SW480 (cell line): ENCODE results near the gene STARD5.

Experiments used
- DNase-seq: peaks from one replicate; pipeline ENCODE4 v3.0.0-alpha.2; 2016; ENCODE audit warnings: low spot score

Gene STARD5

DNA sequence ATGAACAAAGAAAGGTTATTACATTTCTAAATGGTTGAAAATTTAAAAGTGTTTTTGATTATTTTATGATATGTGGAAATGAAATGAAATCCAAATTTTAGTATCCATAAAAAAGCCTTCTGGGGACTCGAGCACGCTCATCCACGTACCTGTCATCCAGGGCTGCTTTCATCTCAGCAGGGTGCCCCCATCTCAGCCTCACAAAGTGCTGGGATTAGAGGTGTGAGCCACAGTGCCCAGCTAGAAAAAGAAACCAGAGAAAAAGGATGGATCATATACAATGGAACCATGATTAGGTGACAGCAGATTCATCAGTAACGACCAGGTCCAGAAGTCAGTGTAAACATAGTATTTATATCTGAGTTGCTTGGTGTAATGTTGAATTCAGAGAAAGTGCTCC lies 49.7 kb downstream of the STARD5 start:
- DNase-seq = no peak

DNA sequence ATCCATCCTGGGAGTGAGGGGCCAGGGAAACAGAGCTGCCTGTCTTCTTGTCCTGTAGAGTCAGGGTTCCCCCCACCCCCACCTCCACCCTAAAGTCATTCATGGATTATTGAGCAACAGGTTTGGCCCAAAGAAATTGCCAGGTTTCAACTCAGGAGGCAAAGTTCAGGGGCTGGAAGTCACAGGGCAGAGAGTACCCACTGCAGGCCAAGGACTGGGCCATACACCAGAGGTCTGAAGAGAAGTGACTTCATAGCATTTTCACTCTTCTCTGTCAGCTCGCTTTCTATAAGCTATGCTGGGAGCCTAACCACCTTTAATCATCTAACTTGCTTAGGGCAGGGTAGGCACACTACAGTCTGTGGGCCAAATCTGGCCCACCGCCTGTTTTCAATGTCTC lies 50.1 kb downstream of the STARD5 start:
- no peak for DNase-seq

DNA sequence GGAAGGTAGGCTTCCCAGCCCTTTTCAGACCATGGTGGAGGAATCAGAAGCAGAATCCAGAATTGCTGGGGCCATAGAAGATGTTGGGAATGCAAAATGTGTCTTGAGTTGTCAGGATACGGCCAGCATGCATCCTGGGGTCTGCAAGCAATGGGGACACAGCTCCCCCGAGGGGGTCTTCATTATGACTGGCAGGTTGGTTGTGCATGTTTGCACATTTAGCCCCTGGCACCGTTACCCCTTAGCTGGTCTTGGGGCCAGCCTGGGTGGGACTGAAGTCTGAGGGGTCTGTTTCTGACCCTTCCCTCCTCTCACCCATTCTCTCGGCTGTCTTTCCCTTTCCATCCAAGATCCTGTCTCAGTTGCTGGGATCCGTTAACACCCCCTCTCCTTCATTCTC lies 50.7 kb downstream of the STARD5 start:
- DNase-seq = no peak

DNA sequence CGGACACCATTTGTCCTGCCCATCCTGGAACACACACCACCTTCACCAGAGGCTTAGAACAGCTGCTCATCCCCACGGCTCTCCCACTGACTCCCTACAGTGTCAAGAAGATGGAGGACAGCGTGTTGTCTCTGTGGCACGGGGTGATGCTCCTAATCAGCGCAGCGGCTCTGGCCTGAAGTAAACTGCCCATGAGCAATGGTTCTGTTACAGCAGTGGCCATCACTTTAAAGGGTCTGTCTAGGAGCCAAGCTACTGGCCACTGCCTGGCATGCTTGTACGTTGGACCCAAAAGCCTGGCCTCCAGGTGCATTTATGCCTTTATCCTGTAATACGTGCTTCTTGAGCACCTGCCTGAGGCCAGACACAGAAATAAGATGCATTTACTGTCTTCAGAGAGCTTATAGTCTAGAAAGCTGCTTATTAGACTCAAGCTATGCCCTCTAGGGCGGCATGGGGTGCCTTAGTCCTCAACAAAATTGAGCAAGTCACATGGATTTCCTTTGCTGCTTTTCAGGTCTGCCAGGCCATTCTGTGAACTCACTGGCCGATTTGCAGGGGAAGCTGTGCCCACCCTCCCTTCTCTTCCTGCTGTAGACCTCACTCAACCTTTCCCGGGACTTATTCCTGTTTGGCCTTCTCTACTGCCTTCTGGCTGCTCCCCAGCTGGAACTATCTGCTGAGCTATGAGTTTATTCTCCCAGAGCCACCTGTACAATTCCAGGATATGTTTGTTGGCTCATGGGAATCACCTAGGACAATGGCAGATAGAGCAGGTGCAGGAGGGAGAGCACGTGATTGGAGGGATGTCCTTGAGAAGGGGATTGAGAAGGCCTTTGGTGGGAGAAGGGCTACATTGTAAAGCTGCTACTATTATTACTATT lies 51.9 kb downstream of the STARD5 start:
- DNase-seq = no peak

DNA sequence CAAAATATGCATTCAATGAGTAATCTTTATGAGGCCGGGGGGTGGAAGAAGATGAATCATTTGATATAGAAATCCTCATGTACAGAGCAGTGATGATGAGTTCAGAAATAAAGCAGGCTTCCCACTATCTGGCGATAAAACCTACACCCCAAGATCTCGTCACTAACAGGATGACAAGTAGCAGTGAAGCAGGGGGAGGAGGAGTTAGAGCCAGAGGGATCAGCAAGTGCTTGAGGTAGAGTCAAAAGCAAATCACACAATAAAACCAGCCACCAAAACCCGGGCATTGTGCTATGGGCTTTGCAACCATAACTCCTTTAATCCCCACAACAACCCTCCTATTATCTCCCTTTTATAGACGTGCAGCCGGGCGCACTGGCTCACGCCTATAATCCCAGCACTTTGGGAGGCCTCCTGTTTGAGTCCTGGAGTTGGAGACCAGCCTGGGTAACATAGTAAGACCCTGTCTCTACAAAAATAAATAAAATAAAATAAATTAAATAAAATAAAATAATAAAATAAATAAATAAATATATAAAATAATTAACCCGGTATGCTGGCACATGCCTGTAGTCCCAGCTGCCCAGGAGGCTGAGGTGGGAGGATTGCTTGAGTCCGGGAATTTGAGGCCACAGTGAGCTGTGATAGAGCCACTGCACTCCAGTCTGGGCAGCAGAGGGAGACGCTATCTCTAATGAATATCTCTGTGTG lies 53.0 kb downstream of the STARD5 start:
- DNase-seq = no peak

DNA sequence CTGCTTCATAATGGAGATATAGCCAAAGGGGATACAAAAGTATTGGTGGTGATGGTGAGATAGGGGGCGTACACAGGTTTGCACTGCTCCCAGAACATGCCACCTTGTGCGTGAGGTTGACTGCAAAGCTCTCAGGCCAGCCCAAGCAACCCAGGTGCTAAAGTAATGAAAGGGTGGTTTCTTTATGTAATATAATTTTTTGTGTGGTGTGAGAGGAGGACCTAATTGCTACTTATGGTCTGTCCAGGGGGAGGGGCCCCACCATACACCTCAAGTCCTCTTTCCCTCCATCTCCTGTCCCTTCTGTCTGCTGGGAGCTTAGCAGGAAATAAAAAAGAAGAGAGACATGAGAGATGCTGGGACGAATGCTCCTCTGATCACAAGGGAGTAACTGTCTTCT lies 53.8 kb downstream of the STARD5 start:
- DNase-seq = no peak

DNA sequence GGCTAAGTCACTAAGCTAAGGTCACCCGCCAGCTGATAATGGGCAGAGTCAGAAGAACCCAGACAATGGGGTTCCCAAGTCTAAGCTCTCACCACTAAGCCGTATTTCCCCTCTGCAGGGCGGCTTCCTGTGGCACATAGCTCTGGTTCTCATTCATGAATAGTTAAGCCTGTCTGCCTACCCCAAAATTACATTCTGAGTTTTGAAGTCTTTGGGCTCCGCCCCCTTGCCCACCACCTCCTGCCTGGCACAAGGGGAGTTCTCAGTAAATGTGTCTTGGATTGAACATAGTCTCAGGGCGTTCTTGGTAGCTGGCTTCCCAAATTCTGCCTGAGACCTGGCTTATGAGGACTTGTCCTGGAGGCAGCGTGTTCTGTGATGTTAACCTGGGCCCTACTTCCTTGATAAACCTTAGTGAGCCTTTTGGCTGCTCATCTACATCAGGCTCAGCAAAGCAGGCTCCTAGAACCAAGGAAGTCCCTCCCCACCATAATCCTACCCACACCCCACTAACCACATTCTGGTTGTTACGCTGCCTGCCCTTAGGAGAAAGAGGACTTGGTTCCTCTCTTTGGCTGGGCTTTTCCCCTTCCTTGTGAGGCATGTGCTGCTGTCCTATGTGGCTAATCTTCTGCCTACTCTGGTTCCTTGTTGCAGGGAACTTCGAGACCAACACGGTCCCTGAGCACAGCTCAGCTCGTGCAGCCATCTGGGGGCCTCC lies 54.9 kb downstream of the STARD5 start:
- no peak for DNase-seq

DNA sequence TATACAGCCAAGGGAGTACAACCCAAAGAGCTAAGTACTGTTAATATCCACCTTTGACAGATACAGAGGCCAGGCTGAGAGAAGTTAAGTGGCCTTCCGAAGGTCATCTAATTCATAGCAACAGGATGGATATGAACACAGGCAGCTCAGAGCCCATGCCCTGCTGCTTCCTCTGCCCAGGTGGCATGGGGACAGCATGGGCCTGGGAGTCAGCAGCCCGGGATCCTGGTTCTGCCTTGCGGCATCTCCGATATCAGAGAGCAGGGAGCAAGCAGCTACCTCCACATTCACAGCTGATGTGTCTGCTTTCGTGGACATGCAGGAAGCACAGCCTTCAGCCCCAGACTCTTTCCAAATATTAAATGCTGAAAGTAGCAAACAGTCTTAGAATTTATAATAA lies 55.6 kb downstream of the STARD5 start:
- DNase-seq = no peak

DNA sequence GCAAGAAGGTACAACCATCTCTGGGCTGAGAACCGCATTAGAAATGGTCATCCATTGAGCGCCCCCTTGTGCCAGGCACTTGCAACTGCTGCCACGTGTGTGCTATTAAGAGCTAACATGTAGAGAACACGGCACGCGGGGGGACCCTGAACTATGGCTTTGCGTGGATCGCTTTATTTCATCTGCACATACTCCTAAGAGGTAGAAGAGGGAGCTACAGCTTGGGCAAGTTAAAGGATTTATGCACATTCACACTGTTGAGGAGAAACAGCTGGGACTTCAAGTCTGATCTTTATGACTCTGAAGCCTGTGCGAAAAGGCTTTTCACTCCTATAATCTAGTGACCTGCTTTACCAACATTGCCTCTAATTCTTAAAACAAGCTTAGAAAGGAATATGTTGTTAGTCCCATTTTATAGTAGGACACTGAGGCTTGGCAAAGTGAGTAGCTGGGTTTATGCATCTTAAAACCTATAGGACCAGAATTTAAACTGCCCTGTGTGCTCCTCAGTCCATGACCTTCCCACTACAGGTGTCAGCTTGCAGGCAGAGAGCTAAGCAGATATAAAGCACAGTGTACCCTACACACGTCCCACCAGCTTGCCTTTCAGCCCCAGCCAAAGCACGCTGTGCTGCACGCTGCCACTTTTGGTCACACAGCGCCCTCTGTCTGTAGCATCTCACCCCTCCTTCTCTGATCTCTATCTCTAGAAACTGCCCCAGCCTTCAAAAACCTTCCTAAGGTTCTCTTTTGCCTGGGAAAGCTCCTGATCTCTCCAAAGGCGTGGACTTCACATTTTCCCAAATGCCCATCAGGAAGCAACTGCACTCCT lies 57.8 kb downstream of the STARD5 start:
- DNase-seq = peak; percentile 92

DNA sequence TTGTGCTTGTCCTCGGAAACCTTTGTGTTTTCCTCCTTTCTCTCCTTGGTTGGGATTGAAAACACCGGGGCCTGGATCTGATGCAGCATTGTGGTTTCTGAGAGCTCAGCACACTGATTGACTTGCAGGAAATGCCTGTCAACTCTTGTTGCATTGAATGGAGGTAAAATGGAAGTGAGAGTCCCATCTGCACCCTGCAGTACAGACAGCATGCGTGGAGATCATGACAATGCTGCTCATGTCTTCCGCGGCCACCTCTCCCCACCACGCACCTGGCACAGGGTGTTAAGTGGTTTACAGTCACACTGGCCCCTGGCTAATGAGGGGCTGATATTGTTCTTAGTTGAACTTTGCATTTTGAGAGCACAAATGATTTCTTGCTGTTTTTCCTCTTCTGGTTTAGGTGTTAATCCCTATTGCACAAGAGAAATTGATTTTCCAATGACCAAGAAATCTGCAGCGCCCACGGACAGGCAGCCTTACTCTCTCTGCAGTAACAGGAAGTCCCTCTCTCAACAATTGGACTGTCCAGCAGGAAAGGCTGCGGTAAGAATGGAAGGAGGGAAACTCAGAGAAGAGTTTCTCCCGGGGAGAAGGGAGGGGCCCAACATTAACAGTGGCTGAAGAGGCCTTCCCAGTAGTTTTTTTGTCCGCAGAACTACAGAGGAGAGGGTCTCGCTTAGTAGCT lies 58.5 kb downstream of the STARD5 start:
- DNase-seq = peak; percentile 49

DNA sequence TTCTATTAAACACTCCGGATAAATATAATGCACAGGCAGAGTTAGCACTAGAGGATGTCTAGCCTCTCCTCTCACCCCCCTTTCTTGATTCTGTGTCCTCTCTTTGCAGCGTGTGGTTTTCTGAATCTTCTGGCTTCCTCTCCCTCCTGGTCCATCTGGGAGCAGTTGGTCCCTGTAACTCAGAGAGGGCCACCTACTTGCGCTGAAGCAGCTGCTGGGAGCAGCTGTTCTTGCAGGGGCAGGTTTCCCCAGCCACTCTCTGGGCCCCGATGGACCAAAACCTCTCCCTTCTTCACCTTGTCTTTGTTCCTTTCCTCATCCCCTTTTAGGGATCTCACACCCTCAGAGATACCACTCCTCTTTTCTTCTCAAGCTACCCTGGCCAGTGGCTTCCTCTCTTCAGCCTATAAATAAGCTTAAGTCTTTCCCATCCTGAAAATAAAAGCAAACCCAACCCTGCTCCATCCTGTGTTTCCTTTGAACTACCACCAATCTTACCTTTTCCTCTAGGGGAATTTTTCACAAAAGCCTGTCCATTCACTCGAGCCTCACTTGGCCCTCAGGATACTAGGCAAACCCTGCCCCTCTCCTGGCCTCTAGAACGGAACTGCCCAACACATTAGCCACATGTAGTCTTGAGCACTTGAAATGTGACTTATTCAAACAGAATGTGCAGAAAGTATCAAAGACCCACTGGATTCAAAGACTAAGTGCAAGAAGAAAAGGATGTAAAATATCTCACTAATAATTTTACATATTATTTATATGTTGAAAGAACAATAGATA lies 59.7 kb downstream of the STARD5 start:
- DNase-seq = no peak

DNA sequence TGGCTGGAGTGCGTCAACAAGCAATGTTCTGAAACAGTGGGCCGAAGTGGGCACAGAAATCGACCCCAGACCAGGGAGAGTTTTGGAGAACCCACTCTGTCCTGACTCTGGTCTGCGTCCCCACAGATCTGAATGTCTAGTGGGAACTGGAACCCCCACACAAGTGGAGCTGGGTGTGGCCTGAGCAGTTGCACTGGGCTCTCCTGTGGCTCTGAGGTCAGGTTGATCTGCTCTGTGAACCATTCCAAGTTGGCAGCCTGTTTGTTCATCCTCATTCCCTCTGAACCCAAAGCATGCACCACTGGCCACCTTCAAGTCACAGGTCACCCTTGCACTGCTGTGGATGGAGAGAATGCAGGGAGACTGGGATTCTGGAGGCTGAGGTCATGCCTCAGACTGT lies 60.5 kb downstream of the STARD5 start:
- no peak for DNase-seq

DNA sequence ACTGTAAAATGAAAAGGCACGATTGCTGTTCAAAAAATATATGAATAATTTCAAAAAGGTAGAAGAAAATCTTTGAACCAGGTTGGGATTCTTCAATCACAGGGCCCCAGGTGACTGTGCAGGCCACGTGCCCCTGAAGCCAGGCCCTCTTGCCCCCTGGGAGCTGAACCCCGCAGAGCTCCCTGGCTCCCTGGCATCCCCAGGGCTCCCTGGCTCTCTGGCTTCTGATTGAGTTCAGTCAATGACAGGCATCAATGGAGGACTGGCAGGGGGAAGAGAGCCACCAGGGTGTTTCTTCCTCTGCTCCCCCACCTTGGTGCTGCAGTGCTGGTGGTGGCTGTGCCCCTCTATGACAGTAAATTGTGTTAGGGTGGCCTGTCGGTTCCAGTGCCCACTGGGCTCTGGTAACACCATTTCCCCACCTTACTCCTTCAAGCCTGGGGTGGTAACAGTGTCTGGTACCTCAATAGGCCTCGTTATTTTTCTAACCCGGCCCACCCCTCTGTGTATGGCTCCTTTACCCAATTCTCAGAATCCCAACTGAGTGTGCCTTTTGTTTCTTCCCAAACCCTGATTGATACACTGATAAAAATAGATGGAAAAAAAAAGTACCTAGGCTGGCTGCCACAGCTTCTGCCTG lies 62.6 kb downstream of the STARD5 start:
- no peak for DNase-seq

DNA sequence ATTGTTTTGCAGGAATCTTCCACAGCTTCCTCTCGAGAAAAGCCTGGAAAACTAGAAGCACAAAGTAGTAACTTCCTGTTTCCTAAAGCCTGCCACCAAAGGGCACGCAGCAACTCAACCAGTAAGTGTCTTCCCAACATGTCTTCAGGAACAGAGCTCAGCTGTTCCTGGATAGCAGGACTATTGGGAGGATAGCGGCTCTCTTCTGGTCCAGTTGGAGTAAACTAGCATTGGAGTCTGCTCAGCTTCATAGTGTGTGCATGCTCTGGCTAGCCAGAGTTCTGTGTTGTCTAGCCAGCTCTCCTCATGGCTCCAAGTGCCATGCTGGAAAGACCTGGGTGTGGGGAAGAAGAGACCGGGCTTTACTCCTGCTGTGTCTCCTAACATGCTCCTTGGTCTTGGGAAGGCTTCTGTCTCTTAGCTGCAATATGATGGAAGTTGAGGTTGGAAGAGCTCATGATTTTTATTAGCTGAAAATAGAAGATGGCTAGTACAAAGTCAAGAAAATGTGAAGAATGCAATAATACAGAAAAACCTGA lies 64.1 kb downstream of the STARD5 start:
- DNase-seq = no peak
